ENCODE measurements around the gene PROSER3. TPM values are rescaled to one million over a fixed set of nuclear protein-coding genes. Genes with fewer than 3 reads are reported as not detected.
A peak's percentile ranks its signal among the peaks of the same experiment; 100 is the strongest.

The PROSER3 gene
- total and polyA plus RNA-seq, 2 of the 13 experiments (the other 11 are each of a cell fraction or from before 2014, with no cell fraction given): 5.1 to 5.7 TPM

GRCh38 chr19:35767288-35768081 lies 9.5 kb downstream of the PROSER3 start (continued):
- TF ChIP-seq PATZ1 (CRISPR knock-in tag; IDR thresholded peaks at IDR 0.05) (peak; percentile 38; the same call in 1 of the 2 replicates), AGO1 (IDR thresholded peaks at IDR 0.05; ENCODE audit: low read depth, low read length, poor library complexity, severe bottlenecking) (no peak), ISX (CRISPR knock-in tag; conservative IDR thresholded peaks at IDR 0.05) (no peak), HNF4A (CRISPR knock-in tag; IDR thresholded peaks at IDR 0.05) (no peak), DZIP1 (CRISPR knock-in tag; IDR thresholded peaks at IDR 0.05) (no peak), ATF7-NPFF (CRISPR knock-in tag; IDR thresholded peaks at IDR 0.05; ENCODE audit: low read depth) (no peak), ZNF232 (CRISPR knock-in tag; IDR thresholded peaks at IDR 0.05; ENCODE audit: borderline replicate concordance) (no peak), ZNF329 (CRISPR knock-in tag; IDR thresholded peaks at IDR 0.05; ENCODE audit: low read depth) (no peak), TMF1 (CRISPR knock-in tag; IDR thresholded peaks at IDR 0.05; ENCODE audit: low read depth) (no peak), ZNF350 (CRISPR knock-in tag; IDR thresholded peaks at IDR 0.05; ENCODE audit: borderline replicate concordance, low read depth) (no peak), ZNF775 (CRISPR knock-in tag; IDR thresholded peaks at IDR 0.05; ENCODE audit: borderline replicate concordance) (no peak), IRF2 (CRISPR knock-in tag; IDR thresholded peaks at IDR 0.05) (no peak), BRF2 (CRISPR knock-in tag; IDR thresholded peaks at IDR 0.05) (no peak), ATM (IDR thresholded peaks at IDR 0.05; ENCODE audit: borderline replicate concordance) (no peak), SKIL (CRISPR knock-in tag; IDR thresholded peaks at IDR 0.05; ENCODE audit: borderline replicate concordance) (no peak), ETS1 (CRISPR knock-in tag; IDR thresholded peaks at IDR 0.05) (no peak), NFATC3 (CRISPR knock-in tag; IDR thresholded peaks at IDR 0.05) (no peak), POLR2A (IDR thresholded peaks at IDR 0.05; ENCODE audit: insufficient read depth in 1 of 2, low read depth in 2 of 2, low read length in 2 of 2) (no peak), SATB2 (CRISPR knock-in tag; IDR thresholded peaks at IDR 0.05) (no peak)

All from HepG2 (cell line).